MM.1S (cell line): ENCODE results near the gene KDM6A.

Experiments used
- DNase-seq: peaks from one replicate; pipeline ENCODE4 v3.0.0-alpha.2; 2015
- H2AFZ ChIP-seq: fragments of 300-600 bp; sonication (generic); 2 replicates; pipeline ENCODE4 v1.6.0; 2016; ENCODE audit warnings: antibody characterized with exemption, low read length
- H3F3A ChIP-seq: fragments of 300-600 bp; sonication (generic); 2 replicates; pipeline ENCODE4 v1.6.1; 2016; ENCODE audit warnings: mild to moderate bottlenecking, antibody characterized with exemption, low read length, moderate library complexity, mixed read lengths; ENCODE audit not compliant: insufficient read depth
- H3K27ac ChIP-seq: fragments of 300-600 bp; sonication (generic); 2 replicates; pipeline ENCODE4 v1.5.1; 2016; ENCODE audit warnings: mild to moderate bottlenecking, low read length
- H3K27me3 ChIP-seq: fragments of 300-600 bp; sonication (generic); replicated peaks from 2 replicates; pipeline ENCODE4 v1.6.0; 2016; ENCODE audit warnings: low read length; ENCODE audit not compliant: insufficient read depth
- H3K36me3 ChIP-seq: fragments of 300-600 bp; sonication (generic); replicated peaks from 2 replicates; pipeline ENCODE4 v1.6.1; 2016; ENCODE audit warnings: mild to moderate bottlenecking, low read length, mixed read lengths; ENCODE audit not compliant: insufficient read depth
- H3K4me1 ChIP-seq: fragments of 300-600 bp; sonication (generic); 2 replicates; pipeline ENCODE4 v1.6.1; 2016; ENCODE audit warnings: low read length, mixed read lengths
- H3K4me2 ChIP-seq: fragments of 300-600 bp; sonication (generic); 2 replicates; pipeline ENCODE4 v1.6.0; 2016; ENCODE audit warnings: low read depth, low read length
- H3K4me3 ChIP-seq: fragments of 300-600 bp; sonication (generic); 2 replicates; pipeline ENCODE4 v1.5.1; 2016; ENCODE audit warnings: low read length, mixed read lengths
- H3K79me2 ChIP-seq: fragments of 300-600 bp; sonication (generic); 2 replicates; pipeline ENCODE4 v1.6.1; 2016; ENCODE audit warnings: mixed run types, low read length, mixed read lengths
- H3K9ac ChIP-seq: fragments of 300-600 bp; sonication (generic); 2 replicates; pipeline ENCODE4 v1.6.1; 2016; ENCODE audit warnings: low read length, mixed read lengths
- H3K9me2 ChIP-seq: fragments of 300-600 bp; sonication (generic); replicated peaks from 2 replicates; pipeline ENCODE4 v1.6.1; 2016; ENCODE audit warnings: mild to moderate bottlenecking, low read length, mixed read lengths; ENCODE audit not compliant: insufficient read depth
- H3K9me3 ChIP-seq: fragments of 300-600 bp; sonication (generic); replicated peaks from 2 replicates; pipeline ENCODE4 v1.6.1; 2016; ENCODE audit warnings: mild to moderate bottlenecking, low read length, mixed read lengths; ENCODE audit not compliant: insufficient read depth
- H4K20me1 ChIP-seq: fragments of 300-600 bp; sonication (generic); 2 replicates; pipeline ENCODE4 v1.6.1; 2016; ENCODE audit warnings: mild to moderate bottlenecking, low read length, moderate library complexity, mixed read lengths; ENCODE audit not compliant: insufficient read depth
- EZH2 ChIP-seq: fragments of 300-600 bp; sonication (generic); optimal IDR thresholded peaks from 2 replicates; pipeline ENCODE3; 2017; ENCODE audit warnings: low read depth, mild to moderate bottlenecking, antibody characterized with exemption, low read length, mixed read lengths
- EZH2phosphoT487 ChIP-seq: fragments of 300-600 bp; sonication (generic); IDR thresholded peaks from 2 replicates; pipeline ENCODE4 v1.6.1; 2018; ENCODE audit warnings: antibody characterized with exemption, low read length
- TF ChIP-seq, protein P1 (sequence below): fragments of 300-600 bp; sonication (generic); IDR thresholded peaks from 2 replicates; pipeline ENCODE4 v1.5.1; 2016; ENCODE audit warnings: antibody characterized with exemption, low read length, mixed read lengths

The KDM6A gene

GRCh38 chrX:44899946-44900345 is 27.0 kb downstream of the KDM6A start:
- Histone ChIP-seq H3F3A (peaks cover 15% of the 10 kb centered on the region), H3K4me3 (no peak overlapping the region), H3K79me2 (peaks cover 99% of the 10 kb centered on the region), H3K9me2 (no peaks in the 10 kb centered on the region), H3K9me3 (no peaks in the 10 kb centered on the region), H3K27me3 (no peaks in the 10 kb centered on the region), H3K4me1 (peaks cover 25% of the 10 kb centered on the region; the same call in 1 of the 2 replicates), H2AFZ (no peak overlapping the region), H3K9ac (no peak overlapping the region), H3K4me2 (peak overlapping the region; percentile 29), H3K27ac (no peak overlapping the region; the same call in 1 of the 2 replicates), H3K36me3 (no peaks in the 10 kb centered on the region), H4K20me1 (0 out of 2 replicates have a peak, but pooled peaks cover 16% of the 10 kb centered on the region)
- no peak for DNase-seq
- TF ChIP-seq EZH2, result no peak
- TF ChIP-seq, protein P1, sequence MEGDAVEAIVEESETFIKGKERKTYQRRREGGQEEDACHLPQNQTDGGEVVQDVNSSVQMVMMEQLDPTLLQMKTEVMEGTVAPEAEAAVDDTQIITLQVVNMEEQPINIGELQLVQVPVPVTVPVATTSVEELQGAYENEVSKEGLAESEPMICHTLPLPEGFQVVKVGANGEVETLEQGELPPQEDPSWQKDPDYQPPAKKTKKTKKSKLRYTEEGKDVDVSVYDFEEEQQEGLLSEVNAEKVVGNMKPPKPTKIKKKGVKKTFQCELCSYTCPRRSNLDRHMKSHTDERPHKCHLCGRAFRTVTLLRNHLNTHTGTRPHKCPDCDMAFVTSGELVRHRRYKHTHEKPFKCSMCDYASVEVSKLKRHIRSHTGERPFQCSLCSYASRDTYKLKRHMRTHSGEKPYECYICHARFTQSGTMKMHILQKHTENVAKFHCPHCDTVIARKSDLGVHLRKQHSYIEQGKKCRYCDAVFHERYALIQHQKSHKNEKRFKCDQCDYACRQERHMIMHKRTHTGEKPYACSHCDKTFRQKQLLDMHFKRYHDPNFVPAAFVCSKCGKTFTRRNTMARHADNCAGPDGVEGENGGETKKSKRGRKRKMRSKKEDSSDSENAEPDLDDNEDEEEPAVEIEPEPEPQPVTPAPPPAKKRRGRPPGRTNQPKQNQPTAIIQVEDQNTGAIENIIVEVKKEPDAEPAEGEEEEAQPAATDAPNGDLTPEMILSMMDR, result no peak
- TF ChIP-seq EZH2phosphoT487, result no peak

GRCh38 chrX:44903107-44903506 is 30.1 kb downstream of the KDM6A start:
- peaks cover 15% of the 10 kb centered on the region for H3F3A ChIP-seq
- H4K20me1 ChIP-seq, result peaks cover 14% of the 10 kb centered on the region; the same call in 1 of the 2 replicates
- H3K4me1 ChIP-seq, result peaks cover 19% of the 10 kb centered on the region; the same call in 1 of the 2 replicates
- no peaks in the 10 kb centered on the region for H3K9me3 ChIP-seq
- no peak for DNase-seq
- peaks cover 100% of the 10 kb centered on the region for H3K79me2 ChIP-seq
- no peaks in the 10 kb centered on the region for H3K36me3 ChIP-seq
- H3K4me2 ChIP-seq, result peak overlapping the region; percentile 60; the same call in 1 of the 2 replicates
- TF ChIP-seq EZH2 (no peak), EZH2phosphoT487 (no peak)
- TF ChIP-seq, protein P1, result no peak
- H2AFZ ChIP-seq, result no peak overlapping the region
- no peak overlapping the region for H3K4me3 ChIP-seq
- H3K9me2 ChIP-seq, result no peaks in the 10 kb centered on the region
- no peak overlapping the region for H3K9ac ChIP-seq
- peak overlapping the region; percentile 36; the same call in 1 of the 2 replicates for H3K27ac ChIP-seq
- H3K27me3 ChIP-seq, result no peaks in the 10 kb centered on the region

DNA sequence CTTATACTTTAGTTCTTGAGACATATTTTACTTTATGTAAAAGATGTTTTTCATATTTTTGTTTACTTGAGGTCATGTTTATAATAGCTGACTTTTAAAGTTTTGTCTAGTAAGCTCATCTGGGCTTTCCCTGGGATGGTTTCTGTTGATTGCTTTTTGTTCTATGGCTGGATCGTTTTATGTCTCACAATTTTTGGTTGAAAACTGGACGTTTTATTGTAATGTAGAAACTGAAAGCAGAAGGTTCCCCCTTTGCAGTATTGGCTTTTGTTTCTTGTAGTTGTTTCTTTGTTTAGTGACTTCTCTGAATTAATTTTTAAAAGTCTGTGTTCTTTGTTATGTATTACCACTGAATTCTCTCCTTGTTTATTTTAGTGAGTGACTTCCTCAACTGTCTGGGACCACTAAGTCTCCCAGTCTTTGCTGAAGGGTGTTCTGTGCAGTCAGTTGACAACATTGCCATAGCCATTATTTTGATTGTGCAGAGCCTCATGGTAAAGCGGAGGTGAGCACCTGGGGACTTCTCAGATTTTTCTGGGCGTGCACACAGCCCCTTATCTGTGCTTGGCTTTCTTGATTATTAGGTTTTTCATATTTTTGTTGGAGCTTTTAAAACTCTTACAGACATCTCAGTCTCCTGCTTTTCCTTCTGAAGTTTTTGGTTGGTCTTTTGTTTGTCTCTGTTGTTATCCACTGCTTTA is 31.0 kb downstream of the KDM6A start:
- no peaks in the 10 kb centered on the region for H3K9me3 ChIP-seq
- no peak overlapping the region for H3K9ac ChIP-seq
- H3K36me3 ChIP-seq, result no peaks in the 10 kb centered on the region
- peaks cover 100% of the 10 kb centered on the region for H3K79me2 ChIP-seq
- peak; percentile 19 for DNase-seq
- no peak overlapping the region for H2AFZ ChIP-seq
- no peaks in the 10 kb centered on the region for H3K27me3 ChIP-seq
- peaks cover 13% of the 10 kb centered on the region; the same call in 1 of the 2 replicates for H3K4me1 ChIP-seq
- TF ChIP-seq EZH2phosphoT487, result no peak
- TF ChIP-seq, protein P1, result no peak
- no peak for TF ChIP-seq EZH2
- H3K4me3 ChIP-seq, result peak overlapping the region; percentile 20; the same call in 1 of the 2 replicates
- peak overlapping the region; percentile 60 for H3K4me2 ChIP-seq
- H3K27ac ChIP-seq, result peak overlapping the region; percentile 36; the same call in 1 of the 2 replicates
- peaks cover 15% of the 10 kb centered on the region for H3F3A ChIP-seq
- H4K20me1 ChIP-seq, result peaks cover 13% of the 10 kb centered on the region; the same call in 1 of the 2 replicates
- no peaks in the 10 kb centered on the region for H3K9me2 ChIP-seq
